GM12878 (cell line): Measurements from ENCODE around the gene EVI5L. TPM values are rescaled to one million over a fixed set of nuclear protein-coding genes. Genes with fewer than 3 reads are reported as not detected.
A peak's percentile ranks its signal among the peaks of the same experiment; 100 is the strongest.

Experiments
- BMI1 ChIP-seq: fragments of 450-650 bp; IDR thresholded peaks from 2 replicates; pipeline ENCODE4 v1.6.1; 2016; ENCODE audit warnings: mild to moderate bottlenecking, moderate library complexity, borderline replicate concordance
- CEBPB ChIP-seq, 2 experiments: fragments of 150-350 bp in 1 of 2; IDR thresholded peaks; 2 replicates each; pipeline ENCODE4 v1.6.1; 2012 to 2014; ENCODE audit warnings: low read depth in 2 of 2, low read length in 2 of 2, borderline replicate concordance in 1 of 2, inconsistent platforms in 1 of 2
- CHD1 ChIP-seq: IDR thresholded peaks from 2 replicates; pipeline ENCODE4 v1.6.1; 2012; ENCODE audit warnings: low read depth, low read length, improper control_type of control experiment
- CHD4 ChIP-seq: fragments of 200-600 bp; sonication (generic); IDR thresholded peaks from 2 replicates; pipeline ENCODE4 v1.6.1; 2016; ENCODE audit warnings: mild to moderate bottlenecking
- CREB1 ChIP-seq: IDR thresholded peaks from 2 replicates; pipeline ENCODE4 v1.6.1; 2012; ENCODE audit warnings: low read depth, mild to moderate bottlenecking, inconsistent platforms
- EGR1 ChIP-seq, 2 experiments: IDR thresholded peaks; 1 replicate in 1 of 2; 2 replicates in 1 of 2; pipeline ENCODE4 v1.6.1; 2011 to 2012; ENCODE audit warnings: low read depth in 2 of 2, low read length in 2 of 2, borderline replicate concordance in 1 of 2, mild to moderate bottlenecking in 1 of 2, moderate library complexity in 1 of 2
- FOS ChIP-seq: IDR thresholded peaks from 3 replicates; pipeline ENCODE4 v1.6.1; 2011; ENCODE audit warnings: borderline replicate concordance; ENCODE audit not compliant: insufficient read length; ENCODE audit errors: extremely low read depth
- FOXM1 ChIP-seq: IDR thresholded peaks from 2 replicates; pipeline ENCODE4 v1.6.1; 2012; ENCODE audit warnings: low read depth, mild to moderate bottlenecking, inconsistent platforms, low read length, moderate library complexity
- IKZF1 ChIP-seq: fragments of 450-650 bp; conservative IDR thresholded peaks from 2 replicates; pipeline ENCODE4 v1.6.1; 2017; ENCODE audit warnings: antibody characterized with exemption, mild to moderate bottlenecking
- KDM1A ChIP-seq: fragments of 200-600 bp; sonication (generic); IDR thresholded peaks from 2 replicates; pipeline ENCODE4 v1.6.1; 2016; ENCODE audit warnings: borderline replicate concordance
- KLF5 ChIP-seq: fragments of 450-650 bp; IDR thresholded peaks from 2 replicates; pipeline ENCODE4 v1.6.1; 2014; ENCODE audit warnings: mild to moderate bottlenecking; ENCODE audit not compliant: partially characterized antibody
- MYB ChIP-seq: fragments of 150-350 bp; IDR thresholded peaks from 2 replicates; pipeline ENCODE4 v1.6.1; 2014; ENCODE audit warnings: mild to moderate bottlenecking, low read depth, low read length, borderline replicate concordance
- NFIC ChIP-seq: IDR thresholded peaks from 2 replicates; pipeline ENCODE4 v1.6.1; 2012; ENCODE audit warnings: low read depth, mild to moderate bottlenecking, inconsistent platforms, low read length, moderate library complexity
- PAX8 ChIP-seq: fragments of 450-650 bp; IDR thresholded peaks from 2 replicates; pipeline ENCODE4 v1.6.1; 2017; ENCODE audit warnings: mild to moderate bottlenecking, moderate library complexity
- POLR2A ChIP-seq: IDR thresholded peaks from 2 replicates; pipeline ENCODE4 v1.6.1; 2011; ENCODE audit warnings: low read depth, mild to moderate bottlenecking, low read length
- RB1 ChIP-seq: fragments of 450-650 bp; formaldehyde crosslinking; IDR thresholded peaks from 2 replicates; pipeline ENCODE4 v1.6.1; 2017; ENCODE audit warnings: mild to moderate bottlenecking, borderline replicate concordance
- RFX5 ChIP-seq: IDR thresholded peaks from 2 replicates; pipeline ENCODE4 v1.6.1; 2011; ENCODE audit warnings: low read depth, low read length, improper control_type of control experiment
- SMARCA5 ChIP-seq: fragments of 450-650 bp; IDR thresholded peaks from 2 replicates; pipeline ENCODE4 v1.6.1; 2017; ENCODE audit warnings: mild to moderate bottlenecking
- SP1 ChIP-seq: IDR thresholded peaks from one replicate; pipeline ENCODE4 v1.6.1; 2011; ENCODE audit warnings: low read depth, low read length
- STAT1 ChIP-seq: fragments of 450-650 bp; conservative IDR thresholded peaks from 2 replicates; pipeline ENCODE4 v1.6.1; 2014; ENCODE audit warnings: antibody characterized with exemption, mild to moderate bottlenecking
- STAT3 ChIP-seq: IDR thresholded peaks from 2 replicates; pipeline ENCODE4 v1.6.1; 2011; ENCODE audit warnings: low read depth, low read length, improper control_type of control experiment
- WRNIP1 ChIP-seq: IDR thresholded peaks from 2 replicates; pipeline ENCODE4 v1.6.1; 2011; ENCODE audit warnings: low read depth, low read length, improper control_type of control experiment, borderline replicate concordance
- ZNF24 ChIP-seq: fragments of 450-650 bp; IDR thresholded peaks from 2 replicates; pipeline ENCODE4 v1.6.1; 2017; ENCODE audit warnings: antibody characterized with exemption, mild to moderate bottlenecking
- ZNF384 ChIP-seq: IDR thresholded peaks from 2 replicates; pipeline ENCODE4 v1.6.1; 2012; ENCODE audit warnings: low read depth, mild to moderate bottlenecking, low read length, improper control_type of control experiment, borderline replicate concordance
- polyA plus RNA-seq, 11 experiments: library from polyadenylated mRNA; depleted of rRNA in 4 of 11; unstranded in 6 of 11; stranded (reverse) in 5 of 11; fragments of >200 nt; fragmentation: Nextera tagmentation in 4 of 11; fragmentation: Illumina TruSeq in 1 of 11; extraction: Ambion mirVana in 4 of 11; extraction: Trizol in 1 of 11; gene quantifications; 1 replicate in 1 of 11; 2 replicates in 10 of 11; pipeline versions ENCODE4 v1.2.1 to v1.2.3, GENCODE V29; 2011 to 2016; ENCODE audit warnings: inconsistent platforms in 2 of 11, missing spikeins in 2 of 11, low read depth in 1 of 11
- total RNA-seq, 4 experiments: library from RNA; depleted of rRNA in 3 of 4; stranded (reverse); fragments of >200 nt in 3 of 4; fragmentation: Illumina TruSeq in 1 of 4; extraction: Trizol in 1 of 4; gene quantifications; 2 replicates each; pipeline versions ENCODE4 v1.2.1 to v1.2.3, GENCODE V29; 2013 to 2021
- TF ChIP-seq, protein P1 (sequence below): IDR thresholded peaks from 2 replicates; pipeline ENCODE4 v1.6.1; 2012; ENCODE audit warnings: improper control_type of control experiment, low read depth, low read length; ENCODE audit not compliant: insufficient replicate concordance
- TF ChIP-seq, protein P2 (sequence below): fragments of 450-650 bp; IDR thresholded peaks from 2 replicates; pipeline ENCODE4 v1.6.1; 2018; ENCODE audit warnings: mild to moderate bottlenecking, low read depth, moderate library complexity; ENCODE audit not compliant: partially characterized antibody

Gene EVI5L
- total and polyA plus RNA-seq, 10 of the 15 experiments (the other 5 are each of a cell fraction or from before 2014, with no cell fraction given) = 0.23 to 13.8 (median 5.0) TPM

DNA sequence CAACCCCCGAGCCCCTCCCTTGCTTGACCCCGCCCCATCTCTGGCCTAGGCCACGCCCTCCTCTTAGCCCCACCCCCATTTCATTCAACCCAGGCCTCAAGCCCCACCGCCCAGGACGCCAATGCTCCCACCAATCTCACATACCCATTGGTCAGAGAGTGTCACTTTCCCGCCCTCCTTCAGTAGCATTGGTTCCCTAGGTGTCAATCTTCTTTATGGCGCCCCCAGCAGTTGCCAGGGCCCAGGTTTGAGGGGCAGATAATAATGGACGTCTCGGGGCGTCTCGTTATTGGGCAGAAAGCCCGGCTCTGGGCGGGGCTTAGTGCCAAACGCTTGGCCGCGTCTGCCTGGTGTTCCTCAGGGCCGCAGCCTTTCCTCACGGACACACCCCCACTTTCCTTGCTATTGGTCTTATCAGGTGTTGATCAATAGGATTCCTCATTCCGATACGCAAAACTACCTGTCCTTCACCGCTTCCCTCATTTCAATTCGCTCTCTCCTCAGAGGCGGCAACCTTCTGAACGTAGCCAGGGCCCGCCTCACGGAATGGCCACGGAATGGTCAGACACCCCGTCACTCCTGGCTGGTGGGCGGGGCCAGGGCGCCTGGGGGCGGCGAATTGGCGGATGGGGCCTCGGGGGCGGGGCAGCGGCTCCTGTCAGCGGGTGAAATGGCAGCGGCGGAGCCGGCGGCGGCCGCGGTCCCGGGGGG lies at the start of gene EVI5L (continued):
- TF ChIP-seq CEBPB (IDR thresholded peaks at IDR 0.05; ENCODE audit: borderline replicate concordance in 1 of 2, low read depth in 2 of 2, low read length in 2 of 2) = no peak
- TF ChIP-seq WRNIP1 = no peak
- TF ChIP-seq, protein P1, sequence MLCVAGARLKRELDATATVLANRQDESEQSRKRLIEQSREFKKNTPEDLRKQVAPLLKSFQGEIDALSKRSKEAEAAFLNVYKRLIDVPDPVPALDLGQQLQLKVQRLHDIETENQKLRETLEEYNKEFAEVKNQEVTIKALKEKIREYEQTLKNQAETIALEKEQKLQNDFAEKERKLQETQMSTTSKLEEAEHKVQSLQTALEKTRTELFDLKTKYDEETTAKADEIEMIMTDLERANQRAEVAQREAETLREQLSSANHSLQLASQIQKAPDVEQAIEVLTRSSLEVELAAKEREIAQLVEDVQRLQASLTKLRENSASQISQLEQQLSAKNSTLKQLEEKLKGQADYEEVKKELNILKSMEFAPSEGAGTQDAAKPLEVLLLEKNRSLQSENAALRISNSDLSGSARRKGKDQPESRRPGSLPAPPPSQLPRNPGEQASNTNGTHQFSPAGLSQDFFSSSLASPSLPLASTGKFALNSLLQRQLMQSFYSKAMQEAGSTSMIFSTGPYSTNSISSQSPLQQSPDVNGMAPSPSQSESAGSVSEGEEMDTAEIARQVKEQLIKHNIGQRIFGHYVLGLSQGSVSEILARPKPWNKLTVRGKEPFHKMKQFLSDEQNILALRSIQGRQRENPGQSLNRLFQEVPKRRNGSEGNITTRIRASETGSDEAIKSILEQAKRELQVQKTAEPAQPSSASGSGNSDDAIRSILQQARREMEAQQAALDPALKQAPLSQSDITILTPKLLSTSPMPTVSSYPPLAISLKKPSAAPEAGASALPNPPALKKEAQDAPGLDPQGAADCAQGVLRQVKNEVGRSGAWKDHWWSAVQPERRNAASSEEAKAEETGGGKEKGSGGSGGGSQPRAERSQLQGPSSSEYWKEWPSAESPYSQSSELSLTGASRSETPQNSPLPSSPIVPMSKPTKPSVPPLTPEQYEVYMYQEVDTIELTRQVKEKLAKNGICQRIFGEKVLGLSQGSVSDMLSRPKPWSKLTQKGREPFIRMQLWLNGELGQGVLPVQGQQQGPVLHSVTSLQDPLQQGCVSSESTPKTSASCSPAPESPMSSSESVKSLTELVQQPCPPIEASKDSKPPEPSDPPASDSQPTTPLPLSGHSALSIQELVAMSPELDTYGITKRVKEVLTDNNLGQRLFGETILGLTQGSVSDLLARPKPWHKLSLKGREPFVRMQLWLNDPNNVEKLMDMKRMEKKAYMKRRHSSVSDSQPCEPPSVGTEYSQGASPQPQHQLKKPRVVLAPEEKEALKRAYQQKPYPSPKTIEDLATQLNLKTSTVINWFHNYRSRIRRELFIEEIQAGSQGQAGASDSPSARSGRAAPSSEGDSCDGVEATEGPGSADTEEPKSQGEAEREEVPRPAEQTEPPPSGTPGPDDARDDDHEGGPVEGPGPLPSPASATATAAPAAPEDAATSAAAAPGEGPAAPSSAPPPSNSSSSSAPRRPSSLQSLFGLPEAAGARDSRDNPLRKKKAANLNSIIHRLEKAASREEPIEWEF = peak; percentile 75
- no peak for TF ChIP-seq MYB
- TF ChIP-seq FOS = peak; percentile 95
- TF ChIP-seq CREB1 = peak; percentile 97
- no peak for TF ChIP-seq BMI1
- no peak for TF ChIP-seq PAX8
- TF ChIP-seq CHD4 = no peak
- TF ChIP-seq KDM1A = no peak
- TF ChIP-seq EGR1 (IDR thresholded peaks at IDR 0.05; ENCODE audit: borderline replicate concordance in 1 of 2, low read depth in 2 of 2, low read length in 2 of 2) = peak in 1 of 2 experiments; percentile 50; a peak in 2 of 3 replicates
- TF ChIP-seq SP1 = peak; percentile 98
- TF ChIP-seq, protein P2, sequence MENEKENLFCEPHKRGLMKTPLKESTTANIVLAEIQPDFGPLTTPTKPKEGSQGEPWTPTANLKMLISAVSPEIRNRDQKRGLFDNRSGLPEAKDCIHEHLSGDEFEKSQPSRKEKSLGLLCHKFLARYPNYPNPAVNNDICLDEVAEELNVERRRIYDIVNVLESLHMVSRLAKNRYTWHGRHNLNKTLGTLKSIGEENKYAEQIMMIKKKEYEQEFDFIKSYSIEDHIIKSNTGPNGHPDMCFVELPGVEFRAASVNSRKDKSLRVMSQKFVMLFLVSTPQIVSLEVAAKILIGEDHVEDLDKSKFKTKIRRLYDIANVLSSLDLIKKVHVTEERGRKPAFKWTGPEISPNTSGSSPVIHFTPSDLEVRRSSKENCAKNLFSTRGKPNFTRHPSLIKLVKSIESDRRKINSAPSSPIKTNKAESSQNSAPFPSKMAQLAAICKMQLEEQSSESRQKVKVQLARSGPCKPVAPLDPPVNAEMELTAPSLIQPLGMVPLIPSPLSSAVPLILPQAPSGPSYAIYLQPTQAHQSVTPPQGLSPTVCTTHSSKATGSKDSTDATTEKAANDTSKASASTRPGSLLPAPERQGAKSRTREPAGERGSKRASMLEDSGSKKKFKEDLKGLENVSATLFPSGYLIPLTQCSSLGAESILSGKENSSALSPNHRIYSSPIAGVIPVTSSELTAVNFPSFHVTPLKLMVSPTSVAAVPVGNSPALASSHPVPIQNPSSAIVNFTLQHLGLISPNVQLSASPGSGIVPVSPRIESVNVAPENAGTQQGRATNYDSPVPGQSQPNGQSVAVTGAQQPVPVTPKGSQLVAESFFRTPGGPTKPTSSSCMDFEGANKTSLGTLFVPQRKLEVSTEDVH = no peak
- TF ChIP-seq STAT3 = no peak
- TF ChIP-seq STAT1 = no peak
- TF ChIP-seq CHD1 = no peak
- 0 out of 2 replicates have a peak, but pooled peaks have one; percentile 19 for TF ChIP-seq FOXM1
- TF ChIP-seq ZNF384 = no peak
- TF ChIP-seq RB1 = no peak
- TF ChIP-seq SMARCA5 = no peak
- TF ChIP-seq POLR2A = no peak; the same call in 1 of the 2 replicates
- TF ChIP-seq KLF5 = peak; percentile 98
- TF ChIP-seq ZNF24 = no peak
- peak; percentile 77 for TF ChIP-seq RFX5
- TF ChIP-seq IKZF1 = no peak
- TF ChIP-seq NFIC = no peak
